Astrocyte of the hippocampus (primary cell): Measurements from ENCODE around the gene TOB1.

Experiments
- DNase-seq: peaks from one replicate; pipeline ENCODE4 v3.0.0; 2011; ENCODE audit warnings: low read depth, low spot score

TOB1 gene

DNA sequence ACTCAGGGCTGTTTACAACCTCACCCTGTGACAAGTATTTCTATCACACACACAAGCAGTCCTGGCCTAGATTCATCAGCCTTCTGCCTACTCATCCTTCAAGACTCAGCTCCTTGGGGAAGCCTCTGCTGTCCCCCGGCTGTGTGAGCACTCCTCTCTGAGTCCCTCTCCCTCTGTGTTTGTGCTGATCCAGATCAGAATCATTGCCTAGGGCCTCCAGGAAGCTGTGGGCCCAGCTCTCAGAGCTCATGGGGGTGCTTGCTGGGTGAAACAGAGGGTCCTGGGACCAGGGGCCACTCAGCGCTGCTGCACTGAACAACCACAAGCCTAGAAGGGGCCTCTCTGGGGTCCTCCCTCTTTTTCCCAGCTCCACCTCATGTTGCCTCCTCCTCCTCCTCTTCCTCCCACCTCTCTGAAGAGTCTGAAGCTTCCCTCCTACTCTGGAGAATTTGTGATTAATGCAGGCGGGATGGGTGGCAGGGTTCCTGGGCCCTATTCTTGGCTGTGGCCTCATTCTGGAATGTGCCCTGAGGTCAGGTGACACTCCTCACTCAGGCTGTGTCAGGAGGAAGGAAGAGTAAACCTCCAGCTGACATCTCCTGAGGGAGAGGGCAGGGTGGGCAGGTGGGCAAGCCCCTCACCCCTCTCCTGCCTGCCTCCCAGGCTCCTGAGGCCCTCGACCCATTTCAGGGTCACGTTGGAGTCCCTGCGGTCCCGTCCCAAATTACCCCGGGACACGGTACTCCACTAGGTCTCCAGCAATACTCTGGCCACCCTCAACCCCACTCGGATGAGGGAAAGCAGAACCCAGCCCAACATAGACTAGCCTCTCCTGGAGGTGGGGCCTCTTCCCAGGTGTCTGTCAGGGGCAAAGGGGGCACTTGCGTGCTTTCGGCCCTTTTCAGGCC is 20.7 kb downstream of the TOB1 start:
- DNase-seq, result peak; percentile 24

DNA sequence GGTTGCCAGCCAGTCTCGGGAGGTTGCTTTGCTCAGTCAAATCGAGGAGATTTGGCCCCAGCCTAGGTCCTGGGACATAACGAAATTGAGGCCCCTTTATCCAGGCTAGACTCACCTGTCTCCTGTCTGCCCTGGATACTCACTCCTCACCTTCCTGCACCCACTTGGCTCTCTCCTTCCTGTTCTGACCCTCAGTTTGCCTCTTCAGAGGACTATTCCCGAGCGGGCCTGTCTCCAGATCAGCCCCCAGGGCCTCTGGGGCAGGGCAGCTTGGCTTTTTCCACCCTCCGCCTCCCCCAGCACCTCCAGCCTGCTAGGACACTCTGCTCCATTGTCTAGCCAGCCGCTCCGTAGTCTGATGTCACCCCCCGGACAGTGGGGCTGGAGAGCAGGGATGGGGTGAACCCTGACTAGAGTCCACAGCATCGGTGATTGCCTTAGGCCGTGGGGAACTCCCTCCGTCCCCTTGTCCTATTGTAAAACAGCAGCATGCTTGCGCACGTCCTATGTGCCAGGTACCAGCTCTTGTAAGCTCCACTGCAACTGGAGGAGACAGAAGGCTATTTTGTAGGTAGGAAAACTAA is 21.9 kb downstream of the TOB1 start:
- no peak for DNase-seq

DNA sequence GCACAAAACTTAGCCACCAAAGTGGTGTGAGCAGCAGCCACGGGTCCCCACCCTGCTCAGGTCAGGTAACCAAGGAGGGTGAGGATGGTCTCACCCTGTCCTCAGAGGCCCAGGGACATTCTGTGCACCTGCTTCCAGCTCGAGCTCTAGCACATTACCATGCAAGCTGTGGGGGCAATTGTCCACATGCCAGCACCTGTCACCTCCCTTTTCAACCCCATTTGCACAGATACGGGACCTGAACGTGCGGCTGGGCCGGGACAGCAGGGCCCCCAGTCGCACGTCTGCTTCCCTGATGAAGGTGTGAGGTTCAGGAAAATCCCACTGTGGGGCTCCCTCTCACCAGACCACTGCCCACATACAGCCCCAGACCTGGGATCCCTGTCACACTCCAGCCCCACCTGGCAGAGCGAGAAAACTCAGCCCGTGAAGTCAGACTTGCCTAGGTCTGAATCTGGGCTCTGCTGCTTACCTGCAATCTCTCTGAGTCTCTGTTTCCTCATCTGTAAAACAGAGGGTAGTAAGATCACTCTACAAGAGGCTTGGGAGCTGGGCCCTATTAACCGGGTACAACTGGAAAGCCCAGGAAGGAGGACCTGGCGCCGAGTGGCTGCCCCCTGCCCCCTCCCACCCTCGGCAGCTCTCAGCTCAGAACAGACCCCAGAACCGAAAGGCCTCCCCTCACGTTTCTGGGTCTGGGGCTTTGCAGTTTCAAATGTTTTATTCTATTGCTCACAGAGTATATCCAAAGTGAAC is 22.8 kb downstream of the TOB1 start:
- no peak for DNase-seq

GRCh38 chr17:50842506-50843149 is 23.5 kb downstream of the TOB1 start:
- no peak for DNase-seq

DNA sequence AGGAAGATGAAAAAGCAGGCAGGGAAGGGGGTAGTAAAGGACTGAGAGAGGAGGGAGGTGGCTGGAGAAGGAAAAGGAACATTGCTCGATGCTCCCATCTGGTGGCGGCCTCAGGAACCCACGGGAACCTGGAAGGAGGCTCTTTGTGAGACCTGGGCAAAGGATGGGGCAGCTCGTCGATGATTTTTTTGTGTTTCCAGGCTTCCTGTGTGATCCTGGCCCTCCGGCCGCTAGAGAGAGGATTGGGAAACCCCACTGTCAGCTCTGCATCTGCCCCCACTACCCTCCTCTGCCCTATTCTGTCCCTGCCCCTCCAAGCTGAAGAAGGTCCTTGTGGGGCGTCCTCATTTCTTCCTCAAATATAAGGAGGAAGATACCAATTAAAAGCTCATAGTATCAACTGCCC is 24.2 kb downstream of the TOB1 start:
- DNase-seq, result peak; percentile 87

DNA sequence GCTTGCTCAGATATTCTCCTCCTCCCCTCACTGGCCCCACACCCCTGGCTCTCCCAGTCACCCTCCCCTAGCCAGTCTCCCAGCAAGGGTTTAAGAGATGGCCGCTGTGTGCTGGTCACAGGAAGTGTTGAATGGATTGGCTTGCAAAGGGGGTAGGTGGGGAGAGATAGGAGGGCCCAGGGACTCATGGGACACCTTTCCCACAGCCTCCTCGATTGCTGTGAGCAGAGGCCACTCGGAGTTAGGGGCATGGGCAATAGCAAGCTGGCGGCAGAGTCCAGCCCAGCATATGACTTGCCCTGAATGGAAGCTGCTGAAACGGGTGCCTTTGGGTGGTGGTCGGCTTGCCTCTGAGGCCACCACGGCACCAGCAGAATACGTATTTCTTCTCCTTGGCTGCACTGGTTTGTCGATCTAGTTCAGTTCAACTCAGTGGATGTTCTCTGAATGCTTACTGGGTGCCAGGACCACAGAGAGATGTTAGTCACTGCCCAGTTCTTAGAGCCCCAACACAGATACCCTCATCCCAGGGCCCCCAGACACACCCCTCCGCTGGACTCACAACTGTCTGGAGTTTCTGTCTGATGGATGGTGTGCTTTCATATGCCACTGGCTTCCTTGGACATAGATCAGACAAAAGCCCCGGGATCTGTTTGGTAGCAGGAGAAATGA is 24.7 kb downstream of the TOB1 start:
- no peak for DNase-seq

- DNase-seq, result no peak
Measured at GRCh38 chr17:50840311-50840851, 25.8 kb downstream of the TOB1 start.

- no peak for DNase-seq
Measured at GRCh38 chr17:50839591-50840310, 26.4 kb downstream of the TOB1 start.

- no peak for DNase-seq
Measured at GRCh38 chr17:50837980-50838954, 27.9 kb downstream of the TOB1 start.

- DNase-seq, result no peak
Measured at GRCh38 chr17:50837286-50837979, 28.7 kb downstream of the TOB1 start.

DNA sequence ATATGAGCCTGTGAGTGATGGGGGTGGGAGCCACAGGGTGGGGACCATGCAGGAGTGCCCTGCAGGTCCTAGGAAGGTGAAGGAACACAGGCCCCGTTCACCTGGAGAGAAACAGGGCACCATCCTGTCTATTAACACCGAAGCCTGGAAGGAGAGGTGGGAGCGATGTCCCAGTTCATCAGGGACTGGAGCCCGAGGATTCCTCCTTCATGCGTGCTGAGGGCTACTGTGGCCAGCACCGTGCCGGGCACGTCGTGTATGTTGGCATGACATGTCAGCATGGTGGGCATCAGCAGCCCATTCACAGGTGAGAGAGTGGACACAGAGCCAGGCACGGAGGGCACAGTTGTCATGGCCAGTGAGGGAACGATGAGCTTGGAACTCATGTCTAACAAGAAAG is 29.3 kb downstream of the TOB1 start:
- DNase-seq, result no peak

GRCh38 chr17:50835301-50836234 is 30.6 kb downstream of the TOB1 start, which contains the start of gene WFIKKN2:
TSS of gene WFIKKN2 (plus strand) at chr17:50835586. CDS start at chr17:50835938, 352 bp downstream.
- no peak for DNase-seq

GRCh38 chr17:50834429-50835300 is 31.5 kb downstream of the TOB1 start:
- peak; percentile 68 for DNase-seq

- DNase-seq, result no peak
Measured at GRCh38 chr17:50833510-50834428, 32.4 kb downstream of the TOB1 start.

- no peak for DNase-seq
Measured at GRCh38 chr17:50832864-50833381, 33.2 kb downstream of the TOB1 start.
